SK-N-MC (cell line): Measurements from ENCODE around the gene ETS2.

Source experiments
- DNase-seq: peaks from one replicate; pipeline ENCODE4 v3.0.0-alpha.2; 2011; ENCODE audit warnings: low read depth, low spot score
- H3K27ac ChIP-seq: fragments of 200-600 bp; sonication (generic); 2 replicates; pipeline ENCODE4 v1.5.1; 2016; ENCODE audit warnings: mixed run types
- H3K36me3 ChIP-seq: fragments of 200-600 bp; sonication (generic); 2 replicates; pipeline ENCODE4 v1.6.1; 2017; ENCODE audit warnings: antibody characterized with exemption, low read length, mixed read lengths; ENCODE audit not compliant: insufficient read depth
- H3K4me3 ChIP-seq: fragments of 200-600 bp; sonication (generic); 2 replicates; pipeline ENCODE4 v1.5.1; 2016
- H3K9ac ChIP-seq: fragments of 200-600 bp; sonication (generic); 2 replicates; pipeline ENCODE4 v1.8.0; 2017; ENCODE audit warnings: mixed run types, mixed read lengths; ENCODE audit not compliant: insufficient read length
- H3K9me3 ChIP-seq: fragments of 200-600 bp; sonication (generic); 2 replicates; pipeline ENCODE4 v1.6.1; 2017; ENCODE audit warnings: low read depth, mild to moderate bottlenecking, antibody characterized with exemption, low read length, moderate library complexity, mixed read lengths
- EZH2 ChIP-seq: fragments of 200-600 bp; sonication (generic); IDR thresholded peaks from one replicate; pipeline ENCODE4 v1.6.1; 2017; ENCODE audit warnings: antibody characterized with exemption
- FOXP2 ChIP-seq: optimal IDR thresholded peaks from 2 replicates; pipeline ENCODE3; 2011; ENCODE audit warnings: mild to moderate bottlenecking, moderate library complexity; ENCODE audit not compliant: insufficient read depth; ENCODE audit errors: extremely low read length, control extremely low read depth
- POLR2AphosphoS5 ChIP-seq: IDR thresholded peaks from 2 replicates; pipeline ENCODE4 v1.6.1; 2012; ENCODE audit warnings: mild to moderate bottlenecking, low read depth, low read length, borderline replicate concordance

The ETS2 gene

DNA sequence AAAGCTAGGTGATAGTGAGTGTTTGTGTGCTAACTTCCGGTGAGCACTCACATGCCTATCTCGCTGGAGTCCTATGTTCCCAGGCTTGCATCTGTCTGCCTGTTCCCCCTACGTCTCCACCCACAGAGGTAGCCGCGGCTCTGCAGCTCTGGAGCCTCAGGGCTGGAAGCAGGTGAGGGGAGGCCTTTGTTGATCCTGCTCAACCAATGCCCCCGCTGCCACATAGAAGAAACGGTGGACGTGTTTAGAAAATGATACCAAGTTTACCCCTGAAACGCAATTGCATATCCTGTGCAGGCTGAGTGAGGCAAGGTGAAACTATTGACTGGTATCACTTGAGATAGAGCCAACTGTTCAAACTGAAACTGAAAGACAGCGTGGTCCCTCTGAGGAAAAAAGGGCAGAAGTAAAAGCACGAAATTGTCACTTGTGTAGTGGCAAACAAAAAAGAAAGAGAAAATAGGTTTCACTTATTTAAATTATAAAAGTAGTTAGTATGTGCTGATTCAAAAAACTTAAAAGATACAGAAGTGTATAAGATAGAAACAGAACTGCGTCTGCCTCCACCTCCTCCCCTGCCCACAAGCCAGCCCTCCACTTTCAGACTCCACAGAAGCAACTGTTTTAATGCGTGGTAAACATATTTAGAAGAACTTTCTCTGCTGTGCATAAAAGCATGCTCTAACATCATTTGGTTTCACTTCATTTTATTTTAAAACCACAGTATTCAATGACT lies 38.6 kb upstream of the ETS2 start:
- Histone ChIP-seq H3K36me3 (no peaks in the 10 kb centered on the region), H3K9me3 (no peaks in the 10 kb centered on the region), H3K9ac (no peak overlapping the region), H3K27ac (no peak overlapping the region), H3K4me3 (0 out of 2 replicates have a peak overlapping the region, but pooled peaks have one; percentile 6)
- TF ChIP-seq EZH2 (no peak), POLR2AphosphoS5 (no peak), FOXP2 (no peak)
- DNase-seq: no peak

- DNase-seq: no peak
- Histone ChIP-seq H3K36me3 (no peaks in the 10 kb centered on the region), H3K27ac (no peak overlapping the region), H3K9me3 (no peaks in the 10 kb centered on the region), H3K4me3 (no peak overlapping the region), H3K9ac (no peak overlapping the region)
- no peak for TF ChIP-seq POLR2AphosphoS5
- TF ChIP-seq FOXP2: no peak
- no peak for TF ChIP-seq EZH2
Measured at GRCh38 chr21:38768471-38769063, 37.2 kb upstream of the ETS2 start.

DNA sequence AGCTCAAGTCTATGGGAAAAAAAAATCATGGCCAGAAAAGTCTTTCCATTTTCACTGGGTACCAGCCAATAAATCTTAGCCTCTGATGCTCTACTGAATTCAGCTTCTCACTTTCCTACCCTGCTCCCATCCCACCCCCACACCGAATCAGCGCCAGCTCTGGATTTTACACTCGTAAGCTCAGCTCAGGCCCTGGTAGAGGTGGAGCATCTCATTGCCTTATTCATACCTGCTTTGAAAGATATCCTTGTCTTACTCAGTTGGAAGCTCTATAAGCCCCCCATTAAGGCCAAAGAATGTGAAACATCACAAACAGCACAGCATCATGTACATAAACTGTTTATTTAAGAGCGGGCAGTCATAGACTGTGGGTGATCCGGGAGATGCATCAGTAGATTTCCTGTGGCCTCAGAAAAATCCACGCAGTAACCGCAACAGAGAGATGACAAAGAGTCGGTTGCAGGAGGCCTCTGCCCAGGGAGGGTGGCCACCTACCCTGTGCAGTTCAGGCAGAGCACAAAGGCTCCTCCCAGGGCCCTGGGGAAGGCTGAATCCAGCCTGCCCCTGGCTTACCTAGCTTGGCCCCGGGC lies 36.4 kb upstream of the ETS2 start:
- Histone ChIP-seq H3K9ac (no peak overlapping the region), H3K36me3 (no peaks in the 10 kb centered on the region), H3K9me3 (no peaks in the 10 kb centered on the region), H3K27ac (no peak overlapping the region), H3K4me3 (no peak overlapping the region)
- no peak for DNase-seq
- TF ChIP-seq FOXP2 (no peak), POLR2AphosphoS5 (no peak), EZH2 (no peak)

DNA sequence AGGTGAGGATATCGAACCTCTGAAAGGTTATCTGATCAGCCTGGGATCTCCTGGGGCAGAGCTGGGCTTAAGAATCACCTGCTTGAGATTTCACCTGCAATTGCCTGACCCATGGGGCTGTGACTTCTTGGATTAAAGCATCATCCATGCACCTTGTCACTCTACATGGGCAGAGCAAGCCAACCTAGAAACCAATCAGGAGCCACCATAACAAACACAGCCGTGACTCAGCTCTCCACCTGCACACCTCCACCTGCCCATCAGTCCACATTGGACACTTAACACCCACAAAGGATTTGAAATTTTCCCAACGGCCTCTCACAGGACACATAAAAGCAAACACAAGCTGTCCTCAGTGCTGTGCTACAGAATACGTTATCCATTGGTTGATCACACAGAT lies 35.1 kb upstream of the ETS2 start:
- Histone ChIP-seq H3K4me3 (no peak overlapping the region), H3K36me3 (no peaks in the 10 kb centered on the region), H3K9ac (no peak overlapping the region), H3K9me3 (no peaks in the 10 kb centered on the region), H3K27ac (no peak overlapping the region)
- TF ChIP-seq POLR2AphosphoS5 (no peak), EZH2 (no peak), FOXP2 (no peak)
- DNase-seq: no peak

- Histone ChIP-seq H3K9ac (no peak overlapping the region), H3K36me3 (no peaks in the 10 kb centered on the region), H3K4me3 (no peak overlapping the region), H3K27ac (no peak overlapping the region), H3K9me3 (no peaks in the 10 kb centered on the region)
- TF ChIP-seq FOXP2 (no peak), EZH2 (no peak), POLR2AphosphoS5 (no peak)
- no peak for DNase-seq
Measured at GRCh38 chr21:38771536-38771935, 34.2 kb upstream of the ETS2 start.

GRCh38 chr21:38772646-38773045 lies 33.1 kb upstream of the ETS2 start:
- Histone ChIP-seq H3K36me3 (no peaks in the 10 kb centered on the region), H3K4me3 (no peak overlapping the region), H3K9ac (no peak overlapping the region), H3K27ac (no peak overlapping the region), H3K9me3 (no peaks in the 10 kb centered on the region)
- DNase-seq: no peak
- no peak for TF ChIP-seq EZH2
- TF ChIP-seq POLR2AphosphoS5: no peak
- TF ChIP-seq FOXP2: no peak

DNA sequence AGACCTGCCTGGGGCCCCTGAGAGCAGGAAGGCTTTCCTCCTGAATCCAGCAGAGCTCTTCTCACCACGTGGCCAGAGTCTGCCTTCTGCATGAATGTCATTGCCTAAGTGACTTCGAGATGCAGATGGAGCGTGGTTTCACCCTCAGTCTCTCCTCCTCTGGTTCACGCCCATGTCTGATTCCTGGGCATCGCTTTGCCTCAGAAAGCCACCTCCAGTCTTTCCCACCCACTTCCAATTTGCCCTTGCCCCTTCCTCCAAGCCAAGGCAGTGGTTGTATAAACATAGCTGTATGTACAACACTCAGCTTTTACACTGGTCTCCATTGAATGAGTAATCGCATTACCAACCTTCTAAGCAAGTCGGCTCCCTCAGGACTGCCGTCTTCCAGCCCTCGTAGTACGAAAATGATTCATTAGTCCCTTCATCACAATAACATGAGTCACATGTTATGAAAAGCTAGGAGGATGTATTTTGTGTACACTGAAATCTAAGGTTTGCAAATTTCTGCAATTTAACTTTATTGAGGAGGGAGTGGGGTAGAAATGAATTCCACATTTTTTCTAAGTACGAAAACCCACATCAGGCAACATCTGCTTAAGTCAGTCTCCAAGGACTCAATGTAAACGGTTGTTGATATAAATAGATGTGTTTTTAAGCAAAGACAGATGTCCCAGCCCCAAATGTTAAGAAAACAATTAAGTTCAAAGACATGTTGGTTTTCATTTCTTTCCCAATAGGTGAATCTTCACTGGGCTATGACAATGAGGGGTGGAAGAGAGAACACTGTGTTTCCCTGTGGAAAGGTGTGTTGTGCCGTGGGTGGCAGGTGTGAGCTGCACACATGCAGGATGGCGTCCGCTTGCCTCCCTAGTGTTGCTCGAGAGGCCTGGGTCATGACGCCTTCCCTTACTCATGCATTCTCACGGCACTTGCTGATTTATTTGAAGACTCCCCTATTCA lies 32.3 kb upstream of the ETS2 start:
- no peak overlapping the region for H3K4me3 ChIP-seq
- no peaks in the 10 kb centered on the region for H3K9me3 ChIP-seq
- no peak for TF ChIP-seq FOXP2
- TF ChIP-seq EZH2: no peak
- TF ChIP-seq POLR2AphosphoS5: no peak
- H3K36me3 ChIP-seq: no peaks in the 10 kb centered on the region
- DNase-seq: no peak
- H3K9ac ChIP-seq: no peak overlapping the region
- no peak overlapping the region for H3K27ac ChIP-seq

DNA sequence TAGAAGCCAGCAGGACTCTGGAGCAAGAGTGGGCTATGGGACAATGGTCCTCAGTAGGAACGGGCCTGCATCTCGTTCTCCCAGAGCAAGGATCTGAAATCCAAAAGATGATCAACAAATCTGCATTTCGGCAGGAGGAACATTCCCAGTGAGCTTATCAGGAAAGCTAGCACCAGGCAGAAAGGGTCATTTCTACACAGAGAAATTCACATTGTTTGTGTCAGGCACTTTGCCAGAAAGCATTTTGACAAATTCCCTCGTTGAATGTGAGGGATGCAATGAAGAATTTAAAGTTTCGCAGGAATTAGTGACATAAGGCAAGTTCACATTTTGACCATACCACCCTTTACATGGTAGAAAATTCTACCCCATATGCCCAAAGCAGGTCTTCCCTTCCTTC lies 31.6 kb upstream of the ETS2 start:
- Histone ChIP-seq H3K4me3 (no peak overlapping the region), H3K36me3 (no peaks in the 10 kb centered on the region), H3K9me3 (no peaks in the 10 kb centered on the region), H3K9ac (no peak overlapping the region), H3K27ac (no peak overlapping the region)
- no peak for DNase-seq
- TF ChIP-seq FOXP2 (no peak), POLR2AphosphoS5 (no peak), EZH2 (no peak)
